GM10248 (cell line): ENCODE data around the gene GJC1.

ENCODE experiments used
- CTCF ChIA-PET: fragments of 300-600 bp; sonication (Branson Sonifier 250); formaldehyde crosslinking; extraction: SDS; loops from one replicate; lab custom pipeline; 2021; ENCODE audit warnings: antibody characterized with exemption; lab: Yijun Ruan, JAX
- POLR2A ChIA-PET: fragments of 350-650 bp; sonication (Branson Sonifier 250); formaldehyde crosslinking; extraction: SDS; loops from one replicate; lab custom pipeline; 2020; ENCODE audit warnings: antibody characterized with exemption; lab: Yijun Ruan, JAX
- DNase-seq: peaks from one replicate; pipeline ENCODE4 v3.0.0; 2012; ENCODE audit errors: extremely low spot score
- CTCF ChIP-seq: IDR thresholded peaks from 2 replicates; pipeline ENCODE4 v1.5.1; 2012; ENCODE audit warnings: mild to moderate bottlenecking, low read depth; ENCODE audit errors: extremely low read depth, missing control alignments, control extremely low read depth

Gene GJC1

GRCh38 chr17:44749980-44750318 lies 80.1 kb downstream of the GJC1 start:
- ChIA-PET POLR2A (no interaction called here), CTCF (interaction anchor here (1.1 kb wide), 2 partner anchors 13 to 24 kb away, joined by 3 read pairs; no protein-coding TSS in a partner anchor)
- no peak for TF ChIP-seq CTCF
- no peak for DNase-seq

DNA sequence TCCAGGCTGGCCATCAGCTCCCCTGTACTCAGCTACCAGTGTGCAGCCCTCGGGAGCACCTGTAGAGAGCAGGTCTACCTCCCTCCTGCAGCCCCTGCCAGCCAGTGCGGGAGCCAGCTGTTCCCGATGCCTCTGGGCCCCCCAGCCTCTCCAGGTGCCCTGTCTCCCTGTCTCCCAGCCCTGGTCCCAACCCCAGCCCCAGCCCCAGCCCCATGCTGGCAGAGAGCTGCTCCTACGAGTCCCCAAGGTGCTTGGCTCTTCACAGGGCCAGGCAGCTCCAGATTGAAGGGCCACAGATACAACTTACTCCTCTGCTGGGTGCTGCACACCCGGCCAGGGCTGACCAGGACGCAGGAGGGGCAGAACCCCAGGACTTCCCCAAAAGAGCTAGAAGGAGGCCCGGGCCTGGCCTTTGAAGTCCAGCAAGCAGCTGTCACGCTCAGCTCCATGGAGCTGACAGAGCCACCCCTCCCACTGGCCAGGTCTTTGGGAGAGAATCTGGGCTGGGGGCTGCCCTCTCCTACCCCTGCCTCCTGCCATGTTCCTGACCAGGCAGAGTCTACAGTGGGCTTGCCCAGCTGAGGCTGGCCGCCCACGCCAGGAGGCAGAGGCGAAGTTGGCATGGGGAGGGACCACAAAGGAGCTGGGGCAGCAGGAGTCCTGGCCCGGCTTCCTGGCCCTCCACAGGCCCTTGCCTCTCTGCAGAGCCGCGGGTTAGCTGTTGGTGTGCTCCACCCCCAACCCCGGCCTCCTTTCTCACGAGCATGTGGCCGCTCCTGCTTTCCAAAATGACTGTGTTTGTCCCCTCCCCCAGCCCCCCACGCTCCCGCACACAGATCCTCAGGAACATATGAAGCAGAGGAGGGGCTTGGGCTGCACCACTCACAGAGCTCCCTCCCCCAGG lies 80.8 kb downstream of the GJC1 start:
- DNase-seq: no peak
- ChIA-PET CTCF (interaction anchor here (1.1 kb wide), 2 partner anchors 12 to 25 kb away, joined by 3 read pairs; no protein-coding TSS in a partner anchor), POLR2A (no interaction called here)
- no peak for TF ChIP-seq CTCF
